Measurements from ENCODE around the gene CX3CR1.

CX3CR1 gene

GRCh38 chr3:39287216-39288164 lies 7.7 kb upstream of the CX3CR1 start:
- in situ Hi-C loops (cut with HindIII; ENCODE audit: low pct_unique_long_range_greater_than_20kb, low sequenced_read_pairs), result no loop called here
- no peak for TF ChIP-seq JUND (IDR thresholded peaks at IDR 0.05; ENCODE audit: low read depth)
- DNase-seq (ENCODE audit: low read depth in 1 of 2, low spot score in 1 of 2), result peak in 1 of 2 experiments; percentile 59

GRCh38 chr3:39286771-39287170 lies 6.9 kb upstream of the CX3CR1 start:
- DNase-seq (ENCODE audit: low read depth in 1 of 2, low spot score in 1 of 2), result no peak
- in situ Hi-C loops (cut with HindIII; ENCODE audit: low pct_unique_long_range_greater_than_20kb, low sequenced_read_pairs), result no loop called here
- no peak for TF ChIP-seq JUND (IDR thresholded peaks at IDR 0.05; ENCODE audit: low read depth)

GRCh38 chr3:39285332-39285731 lies 5.5 kb upstream of the CX3CR1 start:
- TF ChIP-seq JUND (IDR thresholded peaks at IDR 0.05; ENCODE audit: low read depth), result no peak
- in situ Hi-C loops (cut with HindIII; ENCODE audit: low pct_unique_long_range_greater_than_20kb, low sequenced_read_pairs), result no loop called here
- DNase-seq (ENCODE audit: low read depth in 1 of 2, low spot score in 1 of 2), result no peak

GRCh38 chr3:39284457-39284881 lies 4.6 kb upstream of the CX3CR1 start:
- in situ Hi-C loops (cut with HindIII; ENCODE audit: low pct_unique_long_range_greater_than_20kb, low sequenced_read_pairs), result no loop called here
- no peak for DNase-seq (ENCODE audit: low read depth in 1 of 2, low spot score in 1 of 2)
- TF ChIP-seq JUND (IDR thresholded peaks at IDR 0.05; ENCODE audit: low read depth), result no peak

GRCh38 chr3:39282057-39282456 lies 2.2 kb upstream of the CX3CR1 start:
- DNase-seq (ENCODE audit: low read depth in 1 of 2, low spot score in 1 of 2), result no peak
- TF ChIP-seq JUND (IDR thresholded peaks at IDR 0.05; ENCODE audit: low read depth), result no peak
- in situ Hi-C loops (cut with HindIII; ENCODE audit: low pct_unique_long_range_greater_than_20kb, low sequenced_read_pairs), result no loop called here

- in situ Hi-C loops (cut with HindIII; ENCODE audit: low pct_unique_long_range_greater_than_20kb, low sequenced_read_pairs), result no loop called here
- DNase-seq (ENCODE audit: low read depth in 1 of 2, low spot score in 1 of 2), result peak in 1 of 2 experiments; percentile 61
These were observed 1.7 kb upstream of the CX3CR1 start for GRCh38 chr3:39281533-39281932.

GRCh38 chr3:39280571-39280970 lies 735 bp upstream of the CX3CR1 start:
- in situ Hi-C loops (cut with HindIII; ENCODE audit: low pct_unique_long_range_greater_than_20kb, low sequenced_read_pairs), result no loop called here
- no peak for TF ChIP-seq JUND (IDR thresholded peaks at IDR 0.05; ENCODE audit: low read depth)
- DNase-seq (ENCODE audit: low read depth in 1 of 2, low spot score in 1 of 2), result no peak

More at GRCh38 chr3:39281533-39281932, 1.7 kb upstream of the CX3CR1 start:
- no peak for TF ChIP-seq JUND (IDR thresholded peaks at IDR 0.05; ENCODE audit: low read depth)

GRCh38 chr3:39278616-39278935 lies 1.3 kb downstream of the CX3CR1 start:
- no peak for TF ChIP-seq JUND (IDR thresholded peaks at IDR 0.05; ENCODE audit: low read depth)
- DNase-seq (ENCODE audit: low read depth in 1 of 2, low spot score in 1 of 2), result no peak
- in situ Hi-C loops (cut with HindIII; ENCODE audit: low pct_unique_long_range_greater_than_20kb, low sequenced_read_pairs), result no loop called here

- peak in 1 of 2 experiments; percentile 49 for DNase-seq (ENCODE audit: low read depth in 1 of 2, low spot score in 1 of 2)
- no peak for TF ChIP-seq JUND (IDR thresholded peaks at IDR 0.05; ENCODE audit: low read depth)
- in situ Hi-C loops (cut with HindIII; ENCODE audit: low pct_unique_long_range_greater_than_20kb, low sequenced_read_pairs), result no loop called here
These were observed 1.8 kb downstream of the CX3CR1 start for GRCh38 chr3:39277893-39278615.

GRCh38 chr3:39276746-39277145 lies 3.1 kb downstream of the CX3CR1 start:
- in situ Hi-C loops (cut with HindIII; ENCODE audit: low pct_unique_long_range_greater_than_20kb, low sequenced_read_pairs), result no loop called here
- no peak for DNase-seq (ENCODE audit: low read depth in 1 of 2, low spot score in 1 of 2)
- no peak for TF ChIP-seq JUND (IDR thresholded peaks at IDR 0.05; ENCODE audit: low read depth)

GRCh38 chr3:39275963-39276593 lies 3.8 kb downstream of the CX3CR1 start:
- in situ Hi-C loops (cut with HindIII; ENCODE audit: low pct_unique_long_range_greater_than_20kb, low sequenced_read_pairs), result no loop called here
- DNase-seq (ENCODE audit: low read depth in 1 of 2, low spot score in 1 of 2), result no peak
- no peak for TF ChIP-seq JUND (IDR thresholded peaks at IDR 0.05; ENCODE audit: low read depth)

- DNase-seq (ENCODE audit: low read depth in 1 of 2, low spot score in 1 of 2), result no peak
- no peak for TF ChIP-seq JUND (IDR thresholded peaks at IDR 0.05; ENCODE audit: low read depth)
- in situ Hi-C loops (cut with HindIII; ENCODE audit: low pct_unique_long_range_greater_than_20kb, low sequenced_read_pairs), result no loop called here
These were observed 4.8 kb downstream of the CX3CR1 start for GRCh38 chr3:39275052-39275451.

GRCh38 chr3:39273119-39273518 lies 6.7 kb downstream of the CX3CR1 start:
- in situ Hi-C loops (cut with HindIII; ENCODE audit: low pct_unique_long_range_greater_than_20kb, low sequenced_read_pairs), result no loop called here
- TF ChIP-seq JUND (IDR thresholded peaks at IDR 0.05; ENCODE audit: low read depth), result no peak

More at GRCh38 chr3:39273119-39273518, 6.7 kb downstream of the CX3CR1 start:
- DNase-seq (ENCODE audit: low read depth in 1 of 2, low spot score in 1 of 2), result no peak

All from T47D (cell line).